K562 (cell line): ENCODE measurements around the gene MSTO1. TPM values are rescaled to one million over a fixed set of nuclear protein-coding genes. Genes with fewer than 3 reads are reported as not detected.

Experiments used
- ATAC-seq: fragments of 200-7000 bp; cut with Tn5 transposase; 3 replicates; pipeline ENCODE4 v1.9.1; 2020; ENCODE audit warnings: moderate library complexity
- BruUV-seq: library from RNA; stranded (reverse); fragments of 400-500 nt; replicated peaks from 2 replicates; lab custom pipeline; 2021; lab: Mats Ljungman, UMichigan
- CTCF ChIA-PET: fragments of 300-600 bp; formaldehyde crosslinking; extraction: SDS; loops from one replicate; lab custom pipeline; 2021; ENCODE audit warnings: low intra/inter-chr PET ratio; lab: Yijun Ruan, JAX
- POLR2A ChIA-PET: fragments of 300-600, 350-650 bp; sonication (Branson Sonifier 250); formaldehyde crosslinking; extraction: SDS; loops from one replicate; lab custom pipeline; 2021; ENCODE audit warnings: antibody characterized with exemption, inconsistent platforms; lab: Yijun Ruan, JAX
- DNase-seq, 4 experiments: peaks; one replicate each; pipeline versions ENCODE4 v3.0.0 to v3.0.0-alpha.2; 2011 to 2018; ENCODE audit warnings: low spot score in 3 of 4, mixed read lengths in 3 of 4; ENCODE audit errors: extremely low read depth in 1 of 4
- FAIRE-seq: peaks from 2 replicates; lab custom pipeline; 2011; peaks lifted over from hg19 to GRCh38; lab: Jason Lieb, UNC
- H2AFZ ChIP-seq: 2 replicates; pipeline ENCODE4 v1.6.0; 2011; ENCODE audit warnings: low read depth, low read length, control low read depth, inconsistent platforms
- H3K27ac ChIP-seq: fragments of 200-600 bp; 3 replicates; pipeline ENCODE4 v1.8.0; 2011; ENCODE audit warnings: low read depth, mild to moderate bottlenecking, control low read depth, inconsistent platforms, low read length, moderate library complexity, mixed read lengths; ENCODE audit errors: extremely low read depth
- H3K27me3 ChIP-seq, 2 experiments: fragments of 300-600 bp in 1 of 2; 2 replicates in 1 of 2; 3 replicates in 1 of 2; pipeline versions ENCODE4 v1.6.0 to v1.8.0; 2011; ENCODE audit warnings: inconsistent platforms in 2 of 2, low read length in 2 of 2, mild to moderate bottlenecking in 1 of 2, mixed read lengths in 1 of 2, moderate library complexity in 1 of 2; ENCODE audit not compliant: control insufficient read depth in 2 of 2, insufficient read depth in 2 of 2
- H3K36me3 ChIP-seq: fragments of 300-600 bp; 3 replicates; pipeline ENCODE4 v1.8.0; 2011; ENCODE audit warnings: mild to moderate bottlenecking, low read length, inconsistent platforms; ENCODE audit not compliant: control insufficient read depth, insufficient read depth
- H3K4me1 ChIP-seq, 2 experiments: fragments of 200-600 bp in 1 of 2; replicated peaks in 1 of 2; 2 replicates in 1 of 2; 3 replicates in 1 of 2; pipeline versions ENCODE4 v1.5.1 to v1.8.0; 2011; ENCODE audit warnings: inconsistent platforms in 2 of 2, low read length in 2 of 2, mild to moderate bottlenecking in 1 of 2, mixed read lengths in 1 of 2, moderate library complexity in 1 of 2; ENCODE audit not compliant: control insufficient read depth in 2 of 2, insufficient read depth in 2 of 2
- H3K4me2 ChIP-seq: 2 replicates; pipeline ENCODE4 v1.6.1; 2011; ENCODE audit warnings: low read length, control low read depth, inconsistent platforms, mixed read lengths; ENCODE audit not compliant: insufficient read depth
- H3K4me3 ChIP-seq: fragments of 200-600 bp; sonication (generic), shearing (Covaris generic); 2 replicates; pipeline ENCODE4 v1.5.1; 2016; ENCODE audit warnings: control low read depth, inconsistent platforms
- H3K79me2 ChIP-seq: fragments of 200-600 bp; 3 replicates; pipeline ENCODE4 v1.8.0; 2011; ENCODE audit warnings: low read length, inconsistent platforms; ENCODE audit not compliant: control insufficient read depth, insufficient read depth
- H3K9ac ChIP-seq, 2 experiments: 2 replicates each; pipeline versions ENCODE4 v1.6.0 to v1.6.1; 2011; ENCODE audit warnings: low read depth in 2 of 2, low read length in 2 of 2, control low read depth in 1 of 2, inconsistent platforms in 1 of 2, mild to moderate bottlenecking in 1 of 2, mixed read lengths in 1 of 2; ENCODE audit not compliant: insufficient read depth in 1 of 2
- H3K9me1 ChIP-seq: one replicate; pipeline ENCODE4 v1.6.0; 2011; ENCODE audit warnings: inconsistent platforms, mild to moderate bottlenecking, low read length, moderate library complexity; ENCODE audit not compliant: control insufficient read depth, insufficient read depth
- H3K9me3 ChIP-seq: replicated peaks from 2 replicates; pipeline ENCODE4 v1.5.1; 2011; ENCODE audit warnings: low read depth, low read length, inconsistent platforms; ENCODE audit not compliant: control insufficient read depth, insufficient read depth
- H4K20me1 ChIP-seq: replicated peaks from 2 replicates; pipeline ENCODE4 v1.6.1; 2011; ENCODE audit warnings: low read length, inconsistent platforms, mixed read lengths; ENCODE audit not compliant: control insufficient read depth, insufficient read depth
- FOSL1 ChIP-seq: fragments of 200-800 bp; sonication (Bioruptor generic); conservative IDR thresholded peaks from 2 replicates; pipeline ENCODE4 v1.6.1; 2016; ENCODE audit warnings: missing genetic modification characterization, missing compliant biosample characterization
- MYBL2 ChIP-seq, 2 experiments: fragments of 450-650 bp in 1 of 2; sonication (generic) in 1 of 2; formaldehyde crosslinking in 1 of 2; IDR thresholded peaks; 2 replicates each; pipeline versions ENCODE4 v1.6.1 to v1.8.1; 2017 to 2022; ENCODE audit warnings: borderline replicate concordance in 1 of 2, inconsistent platforms in 1 of 2, low read depth in 1 of 2, mild to moderate bottlenecking in 1 of 2, missing genetic modification reagents in 1 of 2, moderate library complexity in 1 of 2
- NFYB ChIP-seq: IDR thresholded peaks from 2 replicates; pipeline ENCODE4 v1.6.1; 2011; ENCODE audit warnings: mild to moderate bottlenecking, moderate library complexity; ENCODE audit not compliant: insufficient read length; ENCODE audit errors: extremely low read depth
- PATZ1 ChIP-seq: fragments of 250-450 bp; sonication (Bioruptor Pico); IDR thresholded peaks from 2 replicates; pipeline ENCODE4 v1.5.0; 2020; ENCODE audit warnings: mild to moderate bottlenecking, borderline replicate concordance
- TFAP4 ChIP-seq: sonication (generic); formaldehyde crosslinking; IDR thresholded peaks from 2 replicates; pipeline ENCODE4 v1.8.0; 2022; ENCODE audit warnings: missing genetic modification reagents, mild to moderate bottlenecking, moderate library complexity, borderline replicate concordance
- WGBS: fragments of 100-300 bp; shearing (Covaris generic); methylation state at CpG from one replicate; pipeline ENCODE4 v1.1.6; 2016; ENCODE audit warnings: low coverage, mixed read lengths; ENCODE audit not compliant: insufficient coverage; ENCODE audit errors: missing lambda C conversion rate; 5-methylcytosine and 5-hydroxymethylcytosine counted together
- in situ Hi-C: fragments of 300-500 bp; cut with MboI; formaldehyde crosslinking; loops from 4 replicates; pipeline ENCODE4 v1.15.0; 2018; ENCODE audit warnings: inconsistent platforms, mixed read lengths
- intact Hi-C: fragments of 100-400 bp; cut with micrococcal nuclease; formaldehyde crosslinking; loops from 2 replicates; pipeline ENCODE4 v1.14.2; 2022
- polyA plus RNA-seq, 8 experiments: library from polyadenylated mRNA; depleted of rRNA in 4 of 8; stranded (reverse) in 5 of 8; unstranded in 3 of 8; fragments of >200 nt; fragmentation: Nextera tagmentation in 2 of 8; fragmentation: Illumina TruSeq in 1 of 8; extraction: Ambion mirVana in 2 of 8; extraction: Trizol in 1 of 8; gene quantifications; 2 replicates each; pipeline versions ENCODE4 v1.2.1 to v1.2.3, GENCODE V29; 2011 to 2014; ENCODE audit warnings: inconsistent platforms in 1 of 8, missing spikeins in 1 of 8
- total RNA-seq, 7 experiments: library from RNA; depleted of rRNA in 6 of 7; stranded (reverse); fragments of >200 nt in 6 of 7; fragmentation: Illumina TruSeq in 2 of 7; extraction: Trizol in 2 of 7; gene quantifications; 2 replicates each; pipeline versions ENCODE4 v1.2.1 to v1.2.3, GENCODE V29; 2011 to 2021; ENCODE audit warnings: low replicate concordance in 1 of 7

MSTO1 gene
- total and polyA plus RNA-seq, 9 of the 15 experiments (the other 6 are each of a cell fraction or from before 2014, with no cell fraction given): 18.8 to 71.1 (median 47.3) TPM

GRCh38 chr1:155608888-155609225 is 1.2 kb upstream of the MSTO1 start:
- peaks cover 15% of the 10 kb centered on the region; the same call in 2 of the 3 replicates for H3K36me3 ChIP-seq
- H3K79me2 ChIP-seq: peaks cover 4% of the 10 kb centered on the region; the same call in 2 of the 3 replicates
- ATAC-seq: no peak
- H3K9me3 ChIP-seq: no peaks in the 10 kb centered on the region
- in situ Hi-C loops (no loop called here), intact Hi-C loops (loop anchor here (5.0 kb wide), 1 partner anchor 38 kb away; no protein-coding TSS in a partner anchor)
- 96% methylated on average over 9 of the region's 9 CpGs for WGBS
- 0 out of 2 replicates have a peak overlapping the region, but pooled peaks have one; percentile 31 for H2AFZ ChIP-seq
- no peak overlapping the region for H3K4me2 ChIP-seq
- H3K4me1 ChIP-seq: peaks cover 0 to 13% of the 10 kb centered on the region in 2 experiments; a peak in 2 of 5 replicates
- DNase-seq: no peak
- TF ChIP-seq PATZ1 (CRISPR knock-in tag): no peak
- no peak for TF ChIP-seq NFYB
- TF ChIP-seq MYBL2 (IDR thresholded peaks at IDR 0.05; ENCODE audit: low read depth): no peak
- no peak for TF ChIP-seq MYBL2 (CRISPR knock-in tag; IDR thresholded peaks at IDR 0.05; ENCODE audit: borderline replicate concordance)
- TF ChIP-seq TFAP4: peak; percentile 12; the same call in 1 of the 2 replicates
- TF ChIP-seq FOSL1 (tag): no peak
- H3K27ac ChIP-seq: 0 out of 3 replicates have a peak overlapping the region, but pooled peaks have one; percentile 13
- FAIRE-seq: no peak
- POLR2A ChIA-PET: interaction anchor here (1.0 kb wide), 1 partner anchor 14 kb away, joined by 5 read pairs; no protein-coding TSS in a partner anchor
- H3K4me3 ChIP-seq: no peak overlapping the region
- no peaks in the 10 kb centered on the region for H3K27me3 ChIP-seq
- no peaks in the 10 kb centered on the region for H4K20me1 ChIP-seq
- CTCF ChIA-PET: no interaction called here
- no peak overlapping the region for H3K9ac ChIP-seq
- no peaks in the 10 kb centered on the region for H3K9me1 ChIP-seq
- no TSS peak for BruUV-seq
